ENCODE measurements around the gene ROBO1. TPM values are rescaled to one million over a fixed set of nuclear protein-coding genes. Genes with fewer than 3 reads are reported as not detected.

The ROBO1 gene
- total RNA-seq, 1 donor from 2014 or later: 66.5 TPM

- intact Hi-C loops (cut with DNase I): no loop called here
- TF ChIP-seq POLR2AphosphoS5 (IDR thresholded peaks at IDR 0.05; ENCODE audit: insufficient read depth in 1 of 2, low read depth in 1 of 2): no peak
- TF ChIP-seq CTCF (IDR thresholded peaks at IDR 0.05): no peak
- TF ChIP-seq POLR2A (IDR thresholded peaks at IDR 0.05): no peak
- no peak overlapping the region for H3K4me3 ChIP-seq
- no peaks in the 10 kb centered on the region for H3K9me3 ChIP-seq
- DNase-seq (ENCODE audit: extremely low spot score in 2 of 2): no peak
- H3K27me3 ChIP-seq: no peaks in the 10 kb centered on the region
- no peaks in the 10 kb centered on the region for H3K36me3 ChIP-seq
- H3K4me1 ChIP-seq: no peaks in the 10 kb centered on the region
- H3K27ac ChIP-seq: no peak overlapping the region
Observed at GRCh38 chr3:79385211-79385610, 382.6 kb downstream of the ROBO1 start.

DNA sequence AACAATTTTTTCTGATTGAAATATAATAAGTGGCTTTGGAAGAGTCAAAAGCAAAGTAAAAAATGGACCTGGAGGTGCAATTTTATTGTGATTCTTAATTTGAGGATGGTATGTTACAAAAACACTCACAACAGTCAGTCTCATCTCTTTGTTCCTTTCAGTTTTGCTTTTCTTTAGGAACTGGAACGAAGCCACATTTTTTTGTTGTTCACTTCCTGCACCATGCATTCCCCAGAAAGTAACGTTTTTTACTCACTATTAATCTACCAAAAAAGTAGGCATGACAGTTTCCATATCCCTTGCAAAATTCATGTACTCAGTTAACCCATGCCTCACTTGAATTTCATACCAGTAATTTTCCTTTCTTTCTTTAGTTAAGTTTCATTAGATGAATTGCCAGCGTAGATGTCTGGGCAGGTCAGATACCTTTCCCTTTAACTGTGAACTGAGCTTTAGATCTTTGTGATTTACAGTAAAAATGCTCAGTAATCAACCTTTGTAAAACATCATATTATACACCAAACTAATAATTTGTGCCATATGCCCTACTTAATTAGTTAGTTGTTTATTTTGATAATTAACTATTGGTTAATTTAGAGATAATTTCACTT is 384.3 kb downstream of the ROBO1 start:
- Histone ChIP-seq H3K27me3 (no peaks in the 10 kb centered on the region), H3K4me1 (no peaks in the 10 kb centered on the region), H3K9me3 (no peaks in the 10 kb centered on the region), H3K27ac (no peak overlapping the region), H3K4me3 (no peak overlapping the region), H3K36me3 (no peaks in the 10 kb centered on the region)
- no peak for DNase-seq (ENCODE audit: extremely low spot score in 2 of 2)
- TF ChIP-seq POLR2AphosphoS5 (IDR thresholded peaks at IDR 0.05; ENCODE audit: insufficient read depth in 1 of 2, low read depth in 1 of 2): no peak
- TF ChIP-seq POLR2A (IDR thresholded peaks at IDR 0.05): no peak
- TF ChIP-seq CTCF (IDR thresholded peaks at IDR 0.05): no peak
- intact Hi-C loops (cut with DNase I): no loop called here

- TF ChIP-seq POLR2A (IDR thresholded peaks at IDR 0.05): no peak
- TF ChIP-seq POLR2AphosphoS5 (IDR thresholded peaks at IDR 0.05; ENCODE audit: insufficient read depth in 1 of 2, low read depth in 1 of 2): no peak
- no peak for TF ChIP-seq CTCF (IDR thresholded peaks at IDR 0.05)
- no peak overlapping the region for H3K4me3 ChIP-seq
- no peaks in the 10 kb centered on the region for H3K27me3 ChIP-seq
- no peak for DNase-seq (ENCODE audit: extremely low spot score in 2 of 2)
- no peaks in the 10 kb centered on the region for H3K4me1 ChIP-seq
- intact Hi-C loops (cut with DNase I): no loop called here
- no peaks in the 10 kb centered on the region for H3K36me3 ChIP-seq
- no peak overlapping the region for H3K27ac ChIP-seq
- H3K9me3 ChIP-seq: no peaks in the 10 kb centered on the region
Observed at GRCh38 chr3:79380581-79380980, 387.2 kb downstream of the ROBO1 start.

GRCh38 chr3:79378064-79378463 is 389.7 kb downstream of the ROBO1 start:
- DNase-seq (ENCODE audit: extremely low spot score in 2 of 2): no peak
- Histone ChIP-seq H3K27me3 (no peaks in the 10 kb centered on the region), H3K9me3 (no peaks in the 10 kb centered on the region), H3K36me3 (no peaks in the 10 kb centered on the region), H3K4me1 (no peaks in the 10 kb centered on the region), H3K4me3 (no peak overlapping the region), H3K27ac (no peak overlapping the region)
- TF ChIP-seq CTCF (IDR thresholded peaks at IDR 0.05) (no peak), POLR2AphosphoS5 (IDR thresholded peaks at IDR 0.05; ENCODE audit: insufficient read depth in 1 of 2, low read depth in 1 of 2) (no peak), POLR2A (IDR thresholded peaks at IDR 0.05) (no peak)
- intact Hi-C loops (cut with DNase I): no loop called here

- Histone ChIP-seq H3K36me3 (no peaks in the 10 kb centered on the region), H3K4me1 (peaks cover 20% of the 10 kb centered on the region), H3K9me3 (no peaks in the 10 kb centered on the region), H3K4me3 (no peak overlapping the region), H3K27ac (no peak overlapping the region), H3K27me3 (no peaks in the 10 kb centered on the region)
- DNase-seq (ENCODE audit: extremely low spot score in 2 of 2): no peak
- intact Hi-C loops (cut with DNase I): no loop called here
- no peak for TF ChIP-seq CTCF (IDR thresholded peaks at IDR 0.05)
- no peak for TF ChIP-seq POLR2AphosphoS5 (IDR thresholded peaks at IDR 0.05; ENCODE audit: insufficient read depth in 1 of 2, low read depth in 1 of 2)
- no peak for TF ChIP-seq POLR2A (IDR thresholded peaks at IDR 0.05)
Observed at GRCh38 chr3:79369306-79369705, 398.5 kb downstream of the ROBO1 start.

Data from vagina (tissue), 2 donors.